Tibial nerve (tissue), 4 donors: ENCODE data around the gene NENF.

Experiments used
- CTCF ChIP-seq, 5 experiments: fragments of 200-600 bp in 3 of 5; fragments of 450-650 bp in 2 of 5; sonication (generic) in 3 of 5; IDR thresholded peaks; one replicate each; pipeline ENCODE4 v1.5.1; 2016 to 2019; ENCODE audit warnings: antibody characterized with exemption in 5 of 5, mild to moderate bottlenecking in 3 of 5, moderate library complexity in 2 of 5
- EP300 ChIP-seq, 2 donors: sonication (generic); formaldehyde crosslinking; IDR thresholded peaks; one replicate each; pipeline ENCODE4 v1.6.1; 2017; ENCODE audit warnings: antibody characterized with exemption in 2 of 2, mild to moderate bottlenecking in 1 of 2

- TF ChIP-seq EP300 (IDR thresholded peaks at IDR 0.05) (no peak), CTCF (IDR thresholded peaks at IDR 0.05) (no peak)
Measured at GRCh38 chr1:212453156-212453857, 20.6 kb downstream of the NENF start.
